HG03039 (cell line): ENCODE measurements around the gene NFIC.

Source experiments
- ATAC-seq: cut with Tn5 transposase; IDR thresholded peaks from one replicate; pipeline ENCODE4 v1.9.1; 2021; ENCODE audit warnings: mild to moderate bottlenecking, moderate library complexity; ENCODE audit not compliant: unreplicated experiment

The NFIC gene

DNA sequence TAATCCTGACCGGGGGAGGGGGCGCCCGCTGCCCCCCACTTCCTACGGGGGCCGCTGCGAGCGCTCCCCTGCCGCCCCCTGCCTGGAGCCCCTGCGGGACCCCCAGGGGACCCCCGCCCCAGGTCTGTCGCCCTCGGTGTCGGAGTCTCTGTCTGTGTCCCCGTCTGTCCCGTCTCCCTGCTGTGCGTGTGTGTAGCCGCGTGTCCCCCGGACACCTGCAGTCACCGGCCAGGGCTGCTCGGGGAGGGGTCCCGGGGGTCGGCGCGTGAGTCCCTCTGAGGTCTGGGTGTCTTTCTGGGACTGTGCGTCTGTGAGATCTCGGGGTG lies 7.7 kb upstream of the NFIC start:
- no peak for ATAC-seq

DNA sequence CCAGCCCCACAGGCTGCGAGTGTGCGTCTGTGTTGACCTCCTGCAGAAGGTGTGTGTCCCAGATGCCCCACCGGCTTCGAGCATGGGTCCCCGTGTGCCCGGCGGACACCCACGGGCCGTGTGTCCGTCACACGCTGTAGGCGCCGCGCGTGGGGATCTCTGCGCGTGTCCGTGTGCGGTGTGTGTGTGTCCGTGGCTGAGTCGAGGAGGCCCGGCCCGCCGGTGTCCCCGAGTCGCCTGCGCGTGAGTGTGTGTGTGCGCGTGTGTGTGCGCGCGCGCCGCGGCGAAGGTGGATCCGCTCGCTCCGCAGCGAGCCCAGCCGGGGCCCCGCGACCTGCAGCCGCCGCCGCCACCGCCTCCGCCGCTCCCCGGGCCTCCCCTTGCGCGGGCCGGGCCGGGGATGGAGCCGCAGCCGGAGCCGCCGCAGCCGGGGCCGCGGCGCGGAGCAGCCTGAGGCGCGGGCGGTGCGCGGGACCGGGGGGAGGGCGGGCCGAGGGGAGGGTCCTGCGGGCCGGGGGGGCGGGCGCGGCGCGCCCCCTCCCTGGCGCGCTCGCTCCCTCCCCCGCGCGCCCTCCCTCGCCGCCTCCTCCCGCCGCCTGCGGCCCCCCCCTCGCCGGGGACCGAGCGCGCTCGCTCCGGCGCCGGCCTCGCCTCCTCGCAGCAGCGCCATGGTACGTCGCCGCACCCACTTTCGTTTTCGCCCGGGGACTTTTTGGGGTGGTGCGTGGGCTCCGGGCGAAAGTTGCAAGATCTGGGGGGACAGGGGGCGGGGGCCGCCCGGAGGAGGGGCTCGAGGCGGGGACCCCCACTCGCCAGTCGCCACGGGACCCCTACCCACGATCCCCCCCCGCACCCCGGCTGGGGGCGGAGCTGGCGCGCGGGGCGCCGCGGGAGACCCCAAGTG lies 7.1 kb upstream of the NFIC start:
- no peak for ATAC-seq

DNA sequence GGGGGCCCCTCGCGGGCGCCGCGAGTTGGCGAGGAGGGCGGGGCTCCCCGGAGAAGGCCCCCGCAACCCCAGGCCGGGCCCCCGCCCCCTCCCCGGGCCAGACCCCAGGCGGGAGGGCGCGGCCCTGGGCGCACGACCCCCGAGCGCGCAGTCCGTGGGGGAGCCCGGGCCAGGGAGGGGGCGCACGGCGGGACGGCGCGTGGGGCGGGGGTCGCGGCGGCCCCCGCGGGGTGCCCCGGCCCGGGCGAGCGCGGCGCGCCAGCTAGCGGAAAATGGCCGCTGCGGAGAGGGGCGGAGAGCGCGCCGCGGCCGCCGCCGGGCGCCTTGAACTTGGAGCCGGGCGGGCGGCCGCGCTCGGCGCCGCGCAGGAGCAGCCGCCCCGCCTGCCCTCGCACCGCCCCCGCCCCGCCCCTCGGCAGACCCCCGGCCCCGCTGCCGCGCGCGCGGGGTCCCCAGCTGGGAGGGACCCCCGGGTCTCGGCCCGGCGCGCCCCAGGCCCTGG lies 6.4 kb upstream of the NFIC start:
- ATAC-seq = no peak

- no peak for ATAC-seq
Observed at GRCh38 chr19:3360421-3361383, 5.7 kb upstream of the NFIC start.

GRCh38 chr19:3361384-3362216 lies 4.8 kb upstream of the NFIC start:
- no peak for ATAC-seq

GRCh38 chr19:3362217-3362906 lies 4.0 kb upstream of the NFIC start:
- no peak for ATAC-seq

DNA sequence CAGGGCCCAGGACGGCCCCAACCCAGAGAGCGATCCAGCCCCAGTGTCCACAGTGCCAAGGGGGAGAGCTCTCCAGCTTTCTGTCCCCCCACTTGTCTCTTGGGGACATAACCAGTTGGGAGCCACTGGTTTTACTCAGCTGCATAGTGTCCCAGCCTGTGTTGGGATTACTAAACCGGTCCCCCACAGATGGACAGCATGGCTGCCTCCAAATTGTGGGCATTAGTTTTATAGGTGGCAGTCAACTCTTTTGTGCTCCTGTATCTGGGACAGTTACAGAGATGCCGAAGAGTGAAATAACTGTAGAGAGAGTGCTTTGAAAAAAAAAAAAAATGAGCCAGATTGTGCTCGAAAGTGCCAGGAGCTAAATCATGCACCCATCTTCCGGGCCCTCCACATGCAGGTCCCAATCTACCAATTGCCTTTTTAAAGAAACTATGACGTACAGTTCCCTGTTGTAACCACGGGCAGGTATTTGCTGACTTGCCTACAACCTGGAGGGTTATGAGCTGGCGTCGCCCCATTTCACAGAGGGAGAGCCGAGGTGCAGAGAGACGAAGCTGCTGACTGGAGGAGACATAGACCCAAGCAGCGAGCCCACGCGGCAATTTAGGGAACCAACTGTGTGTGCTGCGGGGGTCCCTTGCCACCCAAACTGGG lies 2.4 kb upstream of the NFIC start:
- no peak for ATAC-seq

DNA sequence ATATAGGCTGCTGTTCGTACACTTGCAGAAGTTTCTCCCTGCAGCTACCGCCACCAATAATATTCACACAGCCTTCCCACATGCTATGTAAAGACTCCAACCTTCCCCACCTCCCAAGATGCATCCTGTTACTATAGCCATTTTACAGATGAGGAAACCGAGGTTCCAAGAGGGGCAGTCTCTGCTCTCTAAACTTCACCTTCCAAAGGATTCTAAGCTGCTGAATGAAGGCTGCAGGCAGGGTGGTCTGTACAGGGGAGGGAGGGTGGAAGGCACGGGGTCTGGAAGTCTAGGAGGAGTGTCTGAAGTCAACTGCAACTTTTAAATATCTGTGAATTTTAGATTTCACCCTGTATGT lies 1.9 kb upstream of the NFIC start:
- ATAC-seq = no peak

- no peak for ATAC-seq
Observed at GRCh38 chr19:3365093-3365835, 1.1 kb upstream of the NFIC start.

GRCh38 chr19:3366753-3367627 lies 607 bp downstream of the NFIC start:
- ATAC-seq = no peak

DNA sequence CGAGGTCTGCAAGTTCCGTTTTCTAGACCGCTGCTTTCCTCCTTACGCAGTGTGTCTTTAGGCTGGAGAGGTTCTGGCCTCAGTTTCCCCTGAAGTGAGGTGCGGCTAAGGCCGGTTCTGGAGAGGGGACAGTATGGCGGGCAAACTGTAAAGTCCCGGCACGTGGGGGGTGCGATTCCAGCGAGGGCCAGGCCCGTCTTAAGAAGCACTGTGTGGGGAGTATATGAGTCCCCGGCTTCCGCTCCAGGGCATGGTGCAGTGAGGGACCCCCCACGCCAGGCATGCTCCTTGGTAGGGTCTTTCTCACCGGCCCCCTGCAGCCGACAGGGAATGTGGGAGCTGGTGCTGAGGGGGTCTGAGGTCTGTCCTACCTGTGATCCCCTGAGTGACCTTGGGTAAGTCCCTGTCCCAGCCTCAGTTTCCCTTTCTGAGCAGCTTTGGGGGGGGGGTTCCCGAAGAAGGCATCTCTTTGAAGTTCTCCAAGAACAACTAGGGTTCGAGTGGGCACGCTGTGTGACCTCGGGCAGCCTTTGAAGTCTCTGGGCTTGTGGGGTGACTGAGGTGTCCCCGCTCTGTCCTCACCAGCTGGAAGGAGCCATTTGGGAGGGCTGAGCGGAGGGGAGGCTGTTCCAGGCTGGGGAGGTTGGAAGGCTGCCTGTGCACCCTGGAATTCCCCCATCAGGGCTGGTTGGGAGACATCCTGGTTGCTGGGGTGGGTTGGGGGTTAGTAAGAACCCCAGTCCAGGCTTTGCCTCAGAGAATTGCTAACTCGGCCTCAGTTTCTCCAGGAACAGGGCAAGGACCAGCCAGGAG lies 1.5 kb downstream of the NFIC start:
- ATAC-seq = no peak

GRCh38 chr19:3368441-3368795 lies 2.0 kb downstream of the NFIC start:
- no peak for ATAC-seq

GRCh38 chr19:3368848-3369336 lies 2.5 kb downstream of the NFIC start:
- ATAC-seq = no peak

- ATAC-seq = no peak
Observed at GRCh38 chr19:3369337-3370213, 3.2 kb downstream of the NFIC start.

- ATAC-seq = no peak
Observed at GRCh38 chr19:3370214-3370720, 3.9 kb downstream of the NFIC start.
